ENCODE measurements around the gene WHRN.

DNA sequence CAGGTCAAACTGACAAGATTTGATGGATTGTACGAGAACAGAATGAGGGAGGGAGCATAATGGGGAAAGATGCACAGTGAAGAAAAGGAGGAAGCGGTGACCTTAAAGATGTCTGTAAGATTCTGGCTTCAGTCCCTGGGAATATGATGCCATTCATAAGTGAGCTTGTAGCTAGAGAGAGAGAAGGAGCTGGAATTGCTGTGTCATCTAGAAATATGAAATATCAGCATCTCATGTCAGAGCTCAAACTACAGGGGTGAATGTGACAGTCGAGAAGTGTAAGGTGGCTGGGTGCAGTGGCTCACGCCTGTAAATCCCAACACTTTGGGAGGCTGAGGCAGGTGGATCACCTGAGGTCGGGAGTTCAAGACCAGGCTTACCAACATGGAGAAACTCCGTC, 24.0 kb upstream of the WHRN start:
- TF ChIP-seq ZNF274 (IDR thresholded peaks at IDR 0.05; ENCODE audit: low read depth, low read length) (no peak), YY1 (IDR thresholded peaks at IDR 0.05; ENCODE audit: insufficient read depth, insufficient read length) (no peak), SUZ12 (IDR thresholded peaks at IDR 0.05; ENCODE audit: extremely low read depth, insufficient read depth, insufficient read length) (no peak)

Measured in NT2/D1 (cell line).